Peyer's patch (tissue), 4 donors: ENCODE measurements around the gene HECTD2.

Source experiments
- CTCF ChIP-seq, 6 experiments: fragments of 450-650 bp in 4 of 6; fragments of 200-600 bp in 2 of 6; sonication (generic) in 1 of 6; IDR thresholded peaks; one replicate each; pipeline ENCODE4 v1.5.1; 2017 to 2019; ENCODE audit warnings: antibody characterized with exemption in 6 of 6, mild to moderate bottlenecking in 3 of 6, moderate library complexity in 1 of 6
- POLR2A ChIP-seq, 2 donors: fragments of 450-650 bp; IDR thresholded peaks; one replicate each; pipeline ENCODE4 v1.5.1; 2017; ENCODE audit warnings: antibody characterized with exemption in 2 of 2, mild to moderate bottlenecking in 2 of 2, moderate library complexity in 2 of 2

GRCh38 chr10:91557651-91558111 is 147.5 kb downstream of the HECTD2 start:
- TF ChIP-seq CTCF (IDR thresholded peaks at IDR 0.05) (no peak), POLR2A (IDR thresholded peaks at IDR 0.05) (no peak)
